Stimulated activated effector memory CD8-positive, alpha-beta T cell treated with anti-CD3 and anti-CD28 coated beads, Interleukin-12 subunit alpha, Interleukin-12 subunit beta, amount 100 ng/mL, for 72 hours (primary cell): ENCODE data around the gene SKIL.
"Not testable (repeated sequence)": the region's sequence is repeated elsewhere in the genome, so short reads cannot be mapped to it uniquely, and the experiment has no call there.

Source experiments
- ATAC-seq: fragments of 150-1000 bp; cut with Tn5 transposase; 2 replicates; pipeline ENCODE4 v1.10.0; 2021
- DNase-seq, 2 donors: peaks; one replicate each; pipeline ENCODE4 v3.0.0; 2021 to 2022; ENCODE audit warnings: low spot score in 2 of 2
- H3K27ac Mint-ChIP-seq: one replicate; pipeline ENCODE4 v1.8.0; 2022; ENCODE audit warnings: mild to moderate bottlenecking, mixed read lengths
- H3K36me3 Mint-ChIP-seq: one replicate; pipeline ENCODE4 v1.8.0; 2022; ENCODE audit warnings: mild to moderate bottlenecking, mixed read lengths
- H3K4me1 Mint-ChIP-seq: one replicate; pipeline ENCODE4 v1.8.0; 2022; ENCODE audit warnings: mixed read lengths
- H3K4me3 Mint-ChIP-seq: one replicate; pipeline ENCODE4 v1.8.0; 2022; ENCODE audit warnings: mild to moderate bottlenecking, mixed read lengths
- H3K9me3 Mint-ChIP-seq: one replicate; pipeline ENCODE4 v1.8.0; 2022; ENCODE audit warnings: mixed read lengths

The SKIL gene, protein sequence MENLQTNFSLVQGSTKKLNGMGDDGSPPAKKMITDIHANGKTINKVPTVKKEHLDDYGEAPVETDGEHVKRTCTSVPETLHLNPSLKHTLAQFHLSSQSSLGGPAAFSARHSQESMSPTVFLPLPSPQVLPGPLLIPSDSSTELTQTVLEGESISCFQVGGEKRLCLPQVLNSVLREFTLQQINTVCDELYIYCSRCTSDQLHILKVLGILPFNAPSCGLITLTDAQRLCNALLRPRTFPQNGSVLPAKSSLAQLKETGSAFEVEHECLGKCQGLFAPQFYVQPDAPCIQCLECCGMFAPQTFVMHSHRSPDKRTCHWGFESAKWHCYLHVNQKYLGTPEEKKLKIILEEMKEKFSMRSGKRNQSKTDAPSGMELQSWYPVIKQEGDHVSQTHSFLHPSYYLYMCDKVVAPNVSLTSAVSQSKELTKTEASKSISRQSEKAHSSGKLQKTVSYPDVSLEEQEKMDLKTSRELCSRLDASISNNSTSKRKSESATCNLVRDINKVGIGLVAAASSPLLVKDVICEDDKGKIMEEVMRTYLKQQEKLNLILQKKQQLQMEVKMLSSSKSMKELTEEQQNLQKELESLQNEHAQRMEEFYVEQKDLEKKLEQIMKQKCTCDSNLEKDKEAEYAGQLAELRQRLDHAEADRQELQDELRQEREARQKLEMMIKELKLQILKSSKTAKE

DNA sequence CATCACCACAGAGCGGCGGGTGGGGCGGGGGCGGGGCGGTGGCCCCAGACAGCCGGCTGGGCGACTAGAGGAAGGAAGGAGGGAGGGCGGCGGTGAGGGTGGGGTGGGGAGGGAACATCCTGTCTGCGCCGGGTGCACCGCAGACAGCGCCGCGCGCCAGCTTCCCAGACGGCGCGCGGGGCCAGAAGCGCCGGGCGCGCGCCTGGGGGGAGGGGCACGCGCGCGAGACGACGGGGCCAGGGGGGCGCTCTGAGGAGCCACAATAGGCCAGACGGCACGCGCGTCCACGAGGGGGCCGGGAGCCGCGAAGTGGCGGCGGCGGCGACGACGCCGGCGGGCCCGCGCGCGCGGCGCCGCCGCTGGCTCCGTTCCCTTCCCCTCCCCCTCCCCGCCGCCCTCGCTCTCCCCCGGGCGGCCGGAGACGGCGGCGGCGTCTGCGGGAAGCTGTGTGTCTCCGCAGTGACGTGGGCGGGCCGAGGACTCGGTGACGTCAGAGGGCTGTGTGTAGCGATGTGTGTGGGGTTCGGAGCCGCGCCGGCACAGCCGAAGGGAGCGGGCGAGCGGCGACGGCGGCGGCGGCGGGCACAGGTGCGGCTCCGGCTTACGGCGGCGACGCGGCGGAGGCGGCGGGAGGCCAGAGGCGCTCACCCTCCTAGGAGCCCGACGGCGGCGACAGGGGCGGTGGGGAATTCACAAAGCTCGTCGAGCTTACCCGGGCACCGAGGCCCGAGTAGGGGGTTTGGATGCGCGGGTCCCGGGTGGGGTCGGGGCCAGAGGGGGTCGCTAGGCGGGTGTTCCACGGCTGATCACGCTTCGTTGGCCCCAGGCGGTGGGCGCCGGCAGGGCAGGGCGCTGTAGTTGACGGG lies at the start of gene SKIL:
TSS of gene SKIL (plus strand) at position 540 of the 866 bp plus-strand sequence. CDS start 2,617 bp downstream, outside the sequence.
- H3K4me3 Mint-ChIP-seq, result peak within 1 kb of the TSS; percentile 82
- H3K27ac Mint-ChIP-seq, result peak within 1 kb of the TSS; percentile 96
- ATAC-seq, result peak; percentile 84
- no peaks in the 10 kb centered on the region for H3K9me3 Mint-ChIP-seq
- peaks cover 59% of the 10 kb centered on the region for H3K36me3 Mint-ChIP-seq
- peak; percentile 90 to 95 for DNase-seq
- peaks cover 53% of the 10 kb centered on the region for H3K4me1 Mint-ChIP-seq

DNA sequence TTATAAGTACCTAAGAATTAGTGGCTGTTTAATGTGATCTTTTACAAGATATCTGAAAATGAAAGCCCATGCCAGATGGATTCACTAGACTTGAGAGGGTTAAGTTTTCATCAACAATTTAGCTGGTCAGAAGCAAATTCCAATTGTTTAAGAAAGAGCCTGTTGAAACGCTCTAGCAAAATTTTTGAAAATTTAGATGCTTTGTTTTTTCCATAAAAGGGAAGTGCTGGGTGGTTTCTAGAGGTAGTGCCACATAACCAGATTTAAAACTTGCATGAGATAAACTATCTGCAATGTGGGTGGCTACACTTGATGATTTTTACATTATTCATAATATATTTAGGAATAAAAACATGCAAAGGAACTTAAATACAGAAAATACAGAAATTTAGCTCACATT lies 48.5 kb upstream of the SKIL start:
- Mint-ChIP-seq H3K27ac (no peak overlapping the region), H3K4me3 (no peak overlapping the region), H3K4me1 (no peaks in the 10 kb centered on the region), H3K9me3 (no peaks in the 10 kb centered on the region), H3K36me3 (no peaks in the 10 kb centered on the region)
- ATAC-seq (no peak), DNase-seq (no peak)

DNA sequence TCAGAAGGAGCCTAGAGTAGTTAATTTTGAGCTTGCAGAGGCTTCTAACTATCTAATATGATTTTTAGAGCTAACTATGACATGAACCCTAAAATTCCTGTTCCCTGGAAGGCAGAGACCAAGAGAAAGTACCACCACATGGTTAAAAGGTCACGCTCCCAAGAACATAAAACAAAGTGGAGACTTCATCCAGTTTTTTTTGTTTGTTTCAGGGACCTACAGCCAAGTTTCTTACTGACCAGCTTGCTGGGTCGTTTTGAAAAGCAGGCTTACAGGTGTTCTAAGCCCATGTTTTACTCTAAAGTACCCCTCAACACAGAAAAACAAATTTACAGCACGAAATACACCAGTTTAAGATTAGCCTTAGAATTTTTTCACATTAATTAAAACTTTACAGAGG lies 39.6 kb upstream of the SKIL start:
- no peaks in the 10 kb centered on the region for H3K4me1 Mint-ChIP-seq
- no peaks in the 10 kb centered on the region for H3K9me3 Mint-ChIP-seq
- no peak overlapping the region for H3K27ac Mint-ChIP-seq
- ATAC-seq, result no peak
- DNase-seq, result no peak
- H3K36me3 Mint-ChIP-seq, result no peaks in the 10 kb centered on the region
- H3K4me3 Mint-ChIP-seq, result no peak overlapping the region

DNA sequence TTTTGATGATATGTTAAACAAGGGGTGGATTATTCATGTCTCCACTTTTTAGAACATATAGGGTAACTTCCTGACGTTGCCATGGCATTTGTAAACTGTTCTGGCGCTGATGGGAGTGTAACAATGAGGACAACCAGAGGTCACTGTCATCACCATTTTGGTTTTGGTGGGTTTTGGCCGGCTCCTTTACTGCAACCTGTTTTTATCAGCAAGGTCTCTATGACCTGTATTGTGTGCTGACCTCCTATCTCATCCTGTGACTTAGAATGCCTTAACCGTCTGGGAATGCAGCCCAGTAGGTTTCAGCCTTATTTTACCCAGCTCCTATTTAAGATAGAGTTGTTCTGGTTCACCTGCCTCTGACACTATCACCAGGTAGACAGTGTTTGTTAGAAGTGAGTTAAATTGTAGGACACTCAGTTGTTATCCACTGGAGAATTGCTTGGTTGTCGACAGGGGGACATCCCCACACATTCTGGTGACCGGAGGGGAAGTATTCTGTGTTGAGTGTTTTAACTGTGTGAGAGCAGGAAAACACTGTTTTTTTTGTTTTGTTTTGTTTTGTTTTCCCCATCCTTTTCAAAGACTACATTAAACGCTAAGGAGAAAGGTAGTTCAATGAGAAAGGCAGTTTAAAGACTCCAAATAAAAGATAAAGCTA lies 36.9 kb upstream of the SKIL start:
- Mint-ChIP-seq H3K4me1 (no peaks in the 10 kb centered on the region), H3K27ac (no peak overlapping the region), H3K4me3 (no peak overlapping the region), H3K36me3 (no peaks in the 10 kb centered on the region), H3K9me3 (no peaks in the 10 kb centered on the region)
- ATAC-seq, result no peak
- DNase-seq, result no peak

DNA sequence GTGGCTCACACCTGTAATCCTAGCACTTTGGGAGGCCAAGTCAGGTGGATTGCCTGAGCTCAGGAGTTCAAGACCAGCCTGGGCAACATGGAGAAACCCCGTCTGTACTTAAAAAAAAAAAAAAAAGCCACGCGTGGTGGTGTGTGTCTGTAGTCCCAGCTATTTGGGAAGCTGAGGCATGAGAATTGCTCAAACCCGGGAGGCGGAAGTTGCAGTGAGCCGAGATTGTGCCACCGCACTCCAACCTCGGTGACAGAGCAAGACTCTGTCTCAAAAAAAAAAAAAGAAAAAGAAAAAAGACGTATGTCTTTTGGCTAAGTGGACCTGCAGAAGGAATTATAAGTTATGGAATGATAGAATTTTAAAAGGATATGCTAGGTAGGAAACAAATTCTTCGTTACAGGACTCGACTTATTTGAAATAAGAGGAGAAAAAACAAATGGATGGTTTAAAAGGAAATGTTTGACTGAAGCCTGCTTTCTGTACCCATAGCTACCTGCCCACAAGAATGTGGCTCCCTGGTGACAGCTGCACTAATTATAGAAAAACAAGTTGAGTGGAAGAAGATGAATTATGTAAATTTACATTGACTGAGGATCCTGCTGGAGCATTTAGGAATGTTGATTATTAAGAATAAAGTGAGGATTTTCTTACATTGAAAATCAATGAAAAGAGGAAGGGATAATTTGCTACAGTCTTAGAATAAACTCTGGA lies 36.0 kb upstream of the SKIL start:
- no peak for DNase-seq
- Mint-ChIP-seq H3K27ac (no peak overlapping the region), H3K36me3 (no peaks in the 10 kb centered on the region), H3K4me3 (no peak overlapping the region), H3K9me3 (no peaks in the 10 kb centered on the region), H3K4me1 (peaks cover 2% of the 10 kb centered on the region)
- no peak for ATAC-seq

DNA sequence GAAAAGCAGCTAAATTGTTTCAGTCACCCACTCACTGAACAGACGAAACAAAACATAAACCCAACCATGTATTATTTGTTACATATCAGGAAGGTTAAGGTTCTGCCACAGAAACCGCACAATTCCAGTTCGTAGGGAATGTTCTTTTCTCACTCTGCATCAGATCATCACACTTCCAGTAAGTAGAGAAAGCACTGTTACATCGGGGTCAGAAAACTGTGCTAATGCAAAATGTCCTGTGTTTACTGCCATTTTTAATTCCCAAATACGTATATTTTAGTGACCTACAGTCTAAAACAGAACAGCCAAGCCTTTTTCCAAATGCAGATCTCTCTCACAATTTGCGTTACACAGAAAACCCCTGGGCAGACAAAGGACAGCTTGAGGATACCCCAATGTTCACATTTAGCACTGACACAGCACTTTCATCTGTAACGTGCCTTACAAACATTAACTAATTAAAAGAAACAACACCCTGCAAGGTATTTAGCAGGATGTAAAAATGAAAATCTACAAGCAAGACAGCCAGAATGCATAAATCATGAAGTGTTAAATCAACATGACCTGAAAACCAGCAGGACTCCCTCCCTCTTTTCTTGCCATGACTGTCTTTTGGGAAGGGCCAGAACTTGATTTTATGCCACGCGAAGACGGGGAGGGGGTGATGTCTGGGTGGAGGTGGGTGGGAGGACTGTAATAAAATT lies 34.8 kb upstream of the SKIL start:
- no peak for ATAC-seq
- Mint-ChIP-seq H3K4me3 (no peak overlapping the region), H3K27ac (no peak overlapping the region)

DNA sequence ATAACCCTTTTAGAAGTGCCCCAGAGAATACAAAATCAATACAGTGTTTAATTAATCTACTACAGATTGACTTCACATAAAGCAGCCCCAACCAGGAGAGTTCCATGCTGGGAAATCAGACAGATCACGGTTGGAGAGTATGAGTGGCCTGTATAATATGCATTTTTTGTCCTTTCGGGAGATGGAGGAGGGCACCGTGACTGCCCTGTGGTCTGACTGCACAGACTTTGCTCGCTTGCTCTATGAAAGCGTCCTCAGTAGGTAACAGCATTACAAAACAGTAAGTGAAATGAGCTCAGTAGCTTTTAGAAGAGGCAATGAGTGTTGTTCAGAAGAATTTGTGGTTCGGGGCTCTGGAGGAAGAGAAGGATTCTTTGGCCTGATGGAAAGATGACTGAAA lies 34.2 kb upstream of the SKIL start:
- no peaks in the 10 kb centered on the region for H3K36me3 Mint-ChIP-seq
- DNase-seq (no peak), ATAC-seq (no peak)
- H3K9me3 Mint-ChIP-seq, result no peaks in the 10 kb centered on the region
- H3K4me3 Mint-ChIP-seq, result no peak overlapping the region
- H3K27ac Mint-ChIP-seq, result no peak overlapping the region
- peaks cover 7% of the 10 kb centered on the region for H3K4me1 Mint-ChIP-seq

More for the DNA sequence above, 34.8 kb upstream of the SKIL start:
- H3K36me3 Mint-ChIP-seq, result no peaks in the 10 kb centered on the region
- peaks cover 7% of the 10 kb centered on the region for H3K4me1 Mint-ChIP-seq
- DNase-seq, result no peak
- H3K9me3 Mint-ChIP-seq, result no peaks in the 10 kb centered on the region

DNA sequence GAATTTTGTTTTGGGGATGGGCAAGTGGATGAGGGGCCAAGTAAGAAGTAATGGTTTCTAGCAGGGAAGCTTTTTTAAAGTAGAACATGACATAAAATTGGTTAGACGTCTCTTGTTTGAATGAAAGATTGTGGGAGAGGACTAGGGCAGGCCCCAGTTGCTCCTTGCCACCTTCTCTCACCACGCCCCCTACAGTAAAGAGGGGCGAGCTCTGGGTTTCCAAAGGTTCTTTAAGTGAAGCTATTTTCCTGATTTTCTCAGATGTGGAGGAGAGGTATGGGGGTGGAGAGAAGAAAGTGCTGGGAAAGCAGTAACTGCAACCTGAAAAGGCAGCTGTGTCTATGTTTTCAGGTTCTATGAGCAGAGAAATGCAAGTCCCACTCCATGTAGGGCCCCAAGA lies 32.6 kb upstream of the SKIL start:
- Mint-ChIP-seq H3K36me3 (no peaks in the 10 kb centered on the region), H3K9me3 (no peaks in the 10 kb centered on the region), H3K4me1 (peaks cover 7% of the 10 kb centered on the region), H3K4me3 (no peak overlapping the region), H3K27ac (no peak overlapping the region)
- ATAC-seq (no peak), DNase-seq (no peak)

DNA sequence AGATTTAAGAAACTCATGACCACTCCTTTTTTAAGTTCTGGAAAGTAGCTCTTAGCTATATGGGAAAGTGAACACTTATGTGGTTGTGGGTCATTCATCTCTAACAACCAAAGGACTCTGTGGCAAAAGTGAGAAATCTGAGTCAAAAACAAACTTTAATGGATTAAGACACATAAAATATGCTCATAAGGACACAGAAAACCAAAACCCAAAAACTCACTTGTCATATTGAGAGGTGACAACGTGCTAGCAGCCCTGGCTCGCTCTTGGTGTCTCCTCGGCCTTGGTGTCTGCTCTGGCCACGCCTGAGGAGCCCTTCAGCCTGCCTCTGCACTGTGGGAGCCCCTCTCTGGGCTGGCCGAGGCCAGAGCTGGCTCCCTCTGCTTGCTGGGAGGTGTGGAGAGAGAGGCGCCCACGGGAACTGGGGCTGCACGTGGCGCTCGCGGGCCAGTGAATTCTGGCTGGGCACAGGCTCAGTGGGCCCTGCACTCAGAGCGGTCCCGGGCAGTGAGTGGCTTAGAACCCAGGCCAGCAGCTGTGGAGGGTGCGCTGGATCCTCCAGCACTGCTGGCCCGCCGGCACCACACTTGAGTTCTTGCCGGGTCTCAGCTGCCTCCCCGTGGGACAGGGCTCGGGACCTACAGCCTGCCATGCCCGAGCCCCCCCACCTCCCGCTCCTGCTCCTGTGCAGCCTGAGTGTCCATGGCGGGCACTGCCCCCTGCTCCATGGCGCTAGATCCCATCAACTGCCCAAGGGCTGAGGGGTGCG lies 30.3 kb upstream of the SKIL start:
- no peaks in the 10 kb centered on the region for H3K36me3 Mint-ChIP-seq
- H3K4me3 Mint-ChIP-seq, result no peak overlapping the region
- ATAC-seq, result peak; percentile 85
- no peak overlapping the region for H3K27ac Mint-ChIP-seq
- peak in 1 of 2 donors; percentile 54 for DNase-seq
- H3K4me1 Mint-ChIP-seq, result peaks cover 7% of the 10 kb centered on the region
- no peaks in the 10 kb centered on the region for H3K9me3 Mint-ChIP-seq

DNA sequence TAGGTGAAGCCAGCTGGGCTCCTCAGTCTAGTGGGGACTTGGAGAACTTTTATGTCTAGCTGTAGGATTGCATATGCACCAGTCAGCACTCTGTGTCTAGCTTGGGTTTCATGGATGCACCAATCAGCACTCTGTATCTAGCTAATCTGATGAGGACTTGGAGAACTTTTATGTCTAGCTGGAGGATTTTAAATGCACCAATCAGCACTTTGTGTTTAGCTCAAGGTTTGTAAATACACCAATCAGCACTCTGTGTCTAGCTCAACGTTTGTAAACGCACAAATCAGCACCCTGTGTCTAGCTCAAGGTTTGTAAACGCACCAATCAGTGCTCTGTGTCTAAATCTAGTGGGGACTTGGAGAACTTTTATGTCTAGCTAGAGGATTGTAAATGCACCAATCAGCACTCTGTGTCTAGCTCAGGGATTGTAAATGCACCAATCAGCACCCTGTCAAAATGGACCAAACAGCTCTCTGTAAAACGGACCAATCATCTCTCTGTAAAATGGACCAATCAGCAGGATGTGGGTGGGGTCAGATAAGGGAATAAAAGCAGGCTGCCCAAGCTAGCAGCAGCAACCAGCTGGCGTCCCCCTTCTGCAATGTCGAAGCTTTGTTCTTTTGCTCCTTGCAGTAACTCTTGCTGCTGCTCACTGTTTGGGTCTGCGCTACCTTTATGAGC lies 29.5 kb upstream of the SKIL start:
- H3K36me3 Mint-ChIP-seq, H3K9me3 Mint-ChIP-seq, H3K4me3 Mint-ChIP-seq, H3K27ac Mint-ChIP-seq, H3K4me1 Mint-ChIP-seq, DNase-seq, ATAC-seq: not testable (repeated sequence)

DNA sequence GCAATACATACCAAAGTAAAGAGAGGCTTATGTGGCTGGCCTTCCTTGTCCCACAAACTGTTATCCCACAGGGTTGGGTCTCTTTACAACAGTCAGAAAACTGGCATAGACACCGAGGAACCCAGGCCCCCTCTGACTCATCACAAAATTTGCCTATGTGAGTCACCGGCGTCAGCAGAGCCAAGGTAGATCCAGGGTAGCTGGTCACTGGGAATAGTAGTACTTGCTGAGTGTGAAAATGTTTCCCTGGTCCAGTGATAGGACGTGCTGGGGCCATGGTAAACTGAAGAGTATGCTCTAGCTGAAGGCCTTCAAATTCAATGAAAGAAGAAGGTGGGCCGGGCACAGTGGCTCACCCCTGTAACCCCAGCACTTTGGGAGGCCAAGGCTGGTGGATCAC lies 27.1 kb upstream of the SKIL start:
- DNase-seq (no peak), ATAC-seq (peak; percentile 50)
- Mint-ChIP-seq H3K4me1 (peaks cover 7% of the 10 kb centered on the region), H3K27ac (no peak overlapping the region), H3K36me3 (no peaks in the 10 kb centered on the region), H3K9me3 (no peaks in the 10 kb centered on the region), H3K4me3 (no peak overlapping the region)

DNA sequence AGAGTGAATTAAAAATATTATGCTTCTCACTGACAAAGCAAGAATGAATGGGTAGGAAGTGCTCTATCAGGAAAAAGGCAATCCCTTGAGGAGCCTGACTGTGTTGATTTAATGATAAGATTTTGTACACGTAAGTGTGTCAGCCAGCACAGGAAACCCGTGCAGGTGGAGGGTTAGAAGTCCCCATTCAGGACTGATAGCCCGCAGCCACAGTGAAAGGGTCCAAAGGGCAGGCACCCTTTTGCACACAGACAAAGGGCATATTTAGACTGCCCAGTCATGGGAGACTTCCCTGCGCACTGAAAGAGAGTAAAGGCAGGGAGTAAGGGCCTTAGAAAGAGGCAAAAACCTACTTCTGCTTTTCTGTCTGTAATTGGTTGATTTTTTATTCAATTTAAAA lies 26.4 kb upstream of the SKIL start:
- no peak overlapping the region for H3K4me3 Mint-ChIP-seq
- H3K27ac Mint-ChIP-seq, result no peak overlapping the region
- ATAC-seq (no peak), DNase-seq (no peak)
- H3K9me3 Mint-ChIP-seq, result no peaks in the 10 kb centered on the region
- peaks cover 7% of the 10 kb centered on the region for H3K4me1 Mint-ChIP-seq
- H3K36me3 Mint-ChIP-seq, result no peaks in the 10 kb centered on the region

DNA sequence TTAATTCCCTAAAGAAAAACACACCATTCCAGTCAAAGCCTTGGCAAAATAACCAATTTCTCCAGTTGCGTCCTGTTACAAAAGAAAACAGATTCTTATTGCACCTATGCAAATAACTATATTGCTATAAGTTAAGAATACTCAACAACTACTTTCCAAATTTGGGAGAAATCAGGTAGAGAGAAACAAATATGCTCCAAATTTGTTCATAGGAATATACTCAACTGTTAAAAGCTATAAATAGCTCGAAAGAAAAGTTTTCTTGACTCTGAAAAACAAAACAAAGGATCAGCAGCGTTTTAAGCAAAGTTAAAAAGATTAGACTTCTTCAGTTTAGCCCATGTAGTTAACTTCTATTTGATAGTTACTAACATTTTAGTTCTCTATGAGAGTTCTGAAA lies 20.1 kb upstream of the SKIL start:
- peaks cover 7% of the 10 kb centered on the region for H3K9me3 Mint-ChIP-seq
- H3K4me3 Mint-ChIP-seq, result no peak overlapping the region
- DNase-seq (no peak), ATAC-seq (no peak)
- H3K4me1 Mint-ChIP-seq, result no peaks in the 10 kb centered on the region
- H3K36me3 Mint-ChIP-seq, result no peaks in the 10 kb centered on the region
- no peak overlapping the region for H3K27ac Mint-ChIP-seq
